Measurements from ENCODE around the gene ANKRD44.

- TF ChIP-seq CTCF (IDR thresholded peaks at IDR 0.05; ENCODE audit: low read depth, low read length, poor library complexity, severe bottlenecking) (no peak), EZH2phosphoT487 (IDR thresholded peaks at IDR 0.05; ENCODE audit: borderline replicate concordance, low read length) (no peak)
Observed at GRCh38 chr2:197161774-197162173, 148.8 kb downstream of the ANKRD44 start.

All from DOHH2 (cell line).